HG03558 (cell line): ENCODE results near the gene CHMP1A.

Source experiments
- ATAC-seq: cut with Tn5 transposase; IDR thresholded peaks from one replicate; pipeline ENCODE4 v1.9.1; 2021; ENCODE audit warnings: moderate number of reproducible peaks; ENCODE audit not compliant: unreplicated experiment; ENCODE audit errors: extremely low read depth

The CHMP1A gene

DNA sequence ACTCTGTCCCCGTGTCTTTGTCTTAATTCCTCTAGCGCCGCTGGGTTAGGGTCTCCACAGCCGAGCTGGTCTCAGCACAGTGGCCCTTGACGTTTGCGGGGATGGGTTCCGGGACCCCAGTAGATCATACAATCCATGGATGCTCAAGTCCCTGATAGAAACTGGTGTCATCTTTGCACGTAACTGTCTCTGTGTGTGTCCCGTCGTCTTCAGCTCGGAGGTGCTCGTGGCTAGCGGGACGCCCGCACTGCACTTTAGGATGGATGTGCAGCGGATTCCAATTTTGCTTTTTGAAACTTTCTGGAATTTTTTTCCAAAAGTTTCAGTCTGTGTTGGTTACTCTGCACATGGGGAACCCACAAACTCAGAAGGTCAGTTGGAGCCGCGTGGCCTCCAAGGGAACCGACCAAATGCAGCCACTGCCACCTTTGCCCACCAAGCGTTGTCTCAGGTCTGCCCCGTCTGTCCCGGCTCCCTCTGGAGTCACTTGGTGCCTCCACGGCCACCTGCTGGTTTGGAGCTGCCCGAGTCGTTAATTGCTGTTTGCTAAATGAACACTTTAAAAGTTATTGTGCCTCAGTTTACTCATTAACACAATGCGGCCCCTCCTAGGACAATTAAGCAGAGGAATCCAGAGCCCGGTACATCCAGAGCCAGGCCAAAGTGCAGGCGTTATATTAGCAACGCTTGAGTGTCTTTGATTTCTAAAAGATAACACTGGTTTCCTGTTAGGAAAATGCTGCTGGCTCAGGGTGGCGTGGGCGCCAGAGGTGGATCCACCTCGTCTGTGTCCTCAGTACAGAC lies 49.4 kb downstream of the CHMP1A start:
- no peak for ATAC-seq

- no peak for ATAC-seq
Observed at GRCh38 chr16:89607453-89607852, 50.1 kb downstream of the CHMP1A start.

DNA sequence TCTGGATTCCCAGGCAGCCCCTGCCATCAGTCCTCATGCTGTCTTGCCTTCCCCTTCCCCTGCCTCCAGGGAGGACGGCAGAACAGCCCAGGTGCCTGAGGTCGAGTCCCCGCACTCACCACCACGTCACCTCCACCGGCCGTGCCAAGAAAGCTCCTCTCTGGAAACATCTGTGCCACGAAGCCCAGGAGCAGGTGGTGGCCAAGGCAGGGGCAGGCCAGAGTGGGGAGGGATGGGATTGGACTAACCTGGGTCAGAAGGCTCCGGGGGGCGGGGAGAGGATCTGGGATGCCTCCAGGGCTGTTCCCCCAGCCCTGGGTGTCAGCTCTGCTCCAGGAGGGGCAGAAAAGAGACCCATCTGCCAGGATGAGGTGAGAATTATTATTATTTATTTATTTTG lies 51.5 kb downstream of the CHMP1A start:
- no peak for ATAC-seq

- no peak for ATAC-seq
Observed at GRCh38 chr16:89605186-89605970, 52.1 kb downstream of the CHMP1A start.

DNA sequence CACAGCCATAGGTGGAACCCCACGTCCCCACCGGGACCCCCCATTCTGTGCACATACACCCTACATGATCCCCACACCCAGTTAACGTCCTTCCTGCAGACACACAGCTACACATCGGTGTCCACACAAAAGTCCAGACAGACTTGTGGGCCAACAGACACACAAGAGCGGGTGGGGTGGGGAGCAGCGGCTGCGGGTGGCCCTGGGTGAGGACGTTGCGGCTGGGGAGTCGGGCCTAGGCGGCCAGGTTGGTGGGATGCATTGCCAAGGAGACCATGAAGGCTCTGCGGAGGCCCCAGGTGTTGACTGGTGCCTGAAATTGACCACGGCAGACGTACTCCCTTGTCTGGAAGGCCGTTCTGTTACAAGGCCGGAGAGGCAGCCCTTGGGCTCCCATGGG lies 52.7 kb downstream of the CHMP1A start:
- ATAC-seq = no peak

- ATAC-seq = no peak
Observed at GRCh38 chr16:89602952-89603590, 54.4 kb downstream of the CHMP1A start.

GRCh38 chr16:89602273-89602951 lies 55.1 kb downstream of the CHMP1A start:
- no peak for ATAC-seq

DNA sequence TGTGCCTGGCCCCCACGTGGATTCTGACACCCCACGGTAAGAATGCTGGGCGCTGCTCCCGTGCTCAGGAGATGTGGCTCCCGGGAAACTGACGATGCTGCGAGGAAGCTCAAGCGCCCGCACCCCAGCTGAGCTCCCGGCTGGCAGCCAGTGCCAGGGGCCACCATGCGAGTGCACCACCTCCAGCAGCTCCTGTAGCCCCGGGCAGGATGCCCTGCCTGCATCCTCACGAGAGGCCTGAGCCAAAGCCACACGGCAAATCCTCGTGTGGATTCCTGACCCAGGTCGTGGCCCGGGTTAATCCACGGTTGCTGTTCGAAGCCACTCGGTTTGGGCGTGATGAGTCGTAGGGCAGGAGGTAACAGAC lies 55.6 kb downstream of the CHMP1A start:
- ATAC-seq = no peak

- no peak for ATAC-seq
Observed at GRCh38 chr16:89600956-89601355, 56.6 kb downstream of the CHMP1A start.

- ATAC-seq = no peak
Observed at GRCh38 chr16:89600427-89600826, 57.1 kb downstream of the CHMP1A start.

DNA sequence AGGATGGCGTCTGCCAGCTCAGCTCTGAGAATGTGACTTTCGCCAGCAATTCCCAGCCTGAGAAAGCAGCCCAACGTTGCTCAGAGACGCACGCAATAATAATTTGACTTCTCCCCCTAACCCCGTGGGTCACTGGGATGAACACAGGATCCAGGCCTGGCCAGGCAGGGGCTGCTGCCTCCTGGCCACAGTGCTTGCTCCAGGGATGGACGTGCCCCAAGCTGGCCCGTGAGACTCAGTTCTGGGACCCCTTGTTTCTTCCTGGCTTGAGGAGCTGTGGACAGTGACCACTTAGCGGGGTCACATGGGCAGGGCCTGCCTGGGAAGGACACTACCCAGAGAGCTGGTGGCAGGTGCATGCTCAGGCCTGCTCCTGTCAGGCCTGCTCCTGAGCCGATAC lies 57.6 kb downstream of the CHMP1A start:
- ATAC-seq = no peak

DNA sequence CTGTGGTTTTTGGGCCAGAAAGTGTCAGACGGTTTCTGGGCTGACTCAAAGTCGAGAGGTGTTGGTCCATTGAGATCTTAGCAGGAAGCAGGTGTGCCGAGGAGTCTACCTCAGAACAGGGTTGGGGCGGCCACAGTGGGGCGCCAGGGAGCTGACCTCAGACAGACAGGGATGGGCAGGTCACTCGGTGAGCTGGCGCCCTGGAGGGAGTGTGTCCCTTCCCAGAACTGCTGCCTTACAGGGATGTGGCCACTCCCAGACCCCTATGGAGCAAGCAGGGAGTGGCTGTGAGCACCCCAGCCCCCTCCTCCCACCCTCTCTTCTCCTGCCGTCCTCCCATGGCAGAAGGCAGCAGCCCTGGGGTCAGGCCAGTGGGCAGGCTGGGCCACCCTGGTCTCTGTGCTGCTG lies 58.1 kb downstream of the CHMP1A start:
- ATAC-seq = no peak

DNA sequence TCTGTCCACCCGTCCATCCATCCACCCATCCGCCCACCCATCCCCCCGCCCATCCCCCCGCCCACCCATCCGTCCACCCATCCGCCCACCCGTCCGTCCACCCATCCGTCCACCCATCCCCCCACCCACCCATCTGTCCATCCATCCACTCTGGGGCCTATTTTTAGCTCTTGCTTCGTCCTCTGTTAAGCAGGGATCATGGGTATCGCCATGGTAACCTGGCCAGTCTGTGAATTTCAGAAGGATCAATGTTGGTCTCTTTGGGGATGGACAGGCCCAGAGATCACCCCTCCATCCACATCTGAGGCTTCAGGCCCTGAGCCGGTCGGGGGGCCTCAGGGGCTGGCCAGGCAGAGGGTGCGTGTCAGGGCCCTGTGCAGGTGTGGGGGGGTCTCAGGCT lies 59.3 kb downstream of the CHMP1A start:
- ATAC-seq = no peak

DNA sequence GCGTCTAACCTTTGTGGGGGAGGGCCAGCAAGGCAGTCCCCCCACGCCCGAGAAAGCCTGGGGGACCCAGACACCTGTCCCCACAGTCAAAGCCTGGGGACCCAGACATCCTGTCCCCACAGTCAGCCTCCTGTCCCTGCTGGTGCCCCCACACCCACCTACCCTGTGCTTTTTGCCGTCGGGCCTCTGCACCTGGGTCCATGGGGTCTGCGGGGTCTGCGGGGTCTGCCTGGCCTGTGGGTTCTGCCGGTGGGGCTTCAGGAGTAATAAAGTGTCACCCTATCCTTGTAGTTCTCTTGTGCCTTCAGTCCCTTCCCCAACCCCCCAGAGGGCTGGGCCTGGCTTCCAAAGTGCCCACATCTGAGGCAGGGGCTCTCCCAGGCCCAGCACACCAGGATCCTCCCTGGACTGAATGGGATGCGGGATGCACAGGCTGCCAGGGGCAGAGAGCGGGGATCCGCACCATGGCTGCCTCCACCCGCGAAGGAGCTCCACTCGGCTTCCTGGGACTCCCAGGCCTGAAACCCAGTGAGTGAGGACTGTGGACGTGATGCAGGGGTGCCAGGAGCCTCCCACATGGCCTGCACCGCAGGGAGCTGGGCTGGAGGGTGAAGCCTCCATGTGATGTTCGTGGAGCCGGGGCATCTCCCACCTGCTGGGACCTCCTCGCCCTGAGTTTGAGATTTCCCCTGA lies 60.4 kb downstream of the CHMP1A start:
- no peak for ATAC-seq

- ATAC-seq = no peak
Observed at GRCh38 chr16:89596061-89596689, 61.3 kb downstream of the CHMP1A start.

- no peak for ATAC-seq
Observed at GRCh38 chr16:89595330-89596060, 62.0 kb downstream of the CHMP1A start.
